IPS DF 6.9 (cell line): Measurements from ENCODE around the gene PTPRN2.

Source experiments
- DNase-seq: peaks from one replicate; pipeline ENCODE4 v3.0.0-alpha.2; 2013; ENCODE audit warnings: low read depth, low spot score
- H3K27ac ChIP-seq: one replicate; pipeline ENCODE4 v1.5.1; 2013; ENCODE audit warnings: low read length, control low read depth
- H3K27me3 ChIP-seq: 2 replicates; pipeline ENCODE4 v1.6.1; 2013; ENCODE audit warnings: mild to moderate bottlenecking, low read length; ENCODE audit not compliant: control insufficient read depth, insufficient read depth
- H3K36me3 ChIP-seq: 2 replicates; pipeline ENCODE4 v1.6.1; 2013; ENCODE audit warnings: low read length; ENCODE audit not compliant: control insufficient read depth, insufficient read depth
- H3K4me1 ChIP-seq: 2 replicates; pipeline ENCODE4 v1.6.1; 2013; ENCODE audit warnings: low read length; ENCODE audit not compliant: control insufficient read depth, insufficient read depth
- H3K4me3 ChIP-seq: 2 replicates; pipeline ENCODE4 v1.5.1; 2013; ENCODE audit warnings: mild to moderate bottlenecking, low read length
- H3K9me3 ChIP-seq: 2 replicates; pipeline ENCODE4 v1.6.1; 2013; ENCODE audit warnings: low read length, inconsistent platforms; ENCODE audit not compliant: control insufficient read depth, insufficient read depth
- WGBS: extraction: QIAGEN DNeasy Blood & Tissue Kit; methylation state at CpG from one replicate; pipeline ENCODE4 v1.1.7; 2013; ENCODE audit warnings: mixed read lengths, missing lambda C conversion rate; ENCODE audit not compliant: insufficient read length, insufficient coverage; 5-methylcytosine and 5-hydroxymethylcytosine counted together

Gene PTPRN2

DNA sequence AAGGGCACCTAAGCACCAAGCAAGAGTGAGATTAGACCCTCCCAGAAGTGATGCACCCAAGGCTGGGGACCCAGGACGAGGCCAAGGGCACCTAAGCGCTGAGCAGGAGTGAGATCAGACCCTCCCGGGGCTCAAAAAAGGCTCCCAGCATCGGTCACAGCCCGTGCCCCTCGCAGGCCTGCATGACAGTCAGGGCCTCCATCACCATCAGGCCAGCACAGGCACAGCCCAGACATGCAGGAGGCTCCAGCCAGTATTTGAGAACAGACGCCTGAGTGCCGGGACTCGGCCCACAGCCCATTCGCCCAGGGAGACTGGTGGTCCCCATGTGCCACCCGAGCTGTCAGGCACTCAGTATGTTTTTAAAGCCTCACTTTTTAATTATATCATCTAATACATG lies 595.9 kb downstream of the PTPRN2 start:
- no peaks in the 10 kb centered on the region for H3K4me1 ChIP-seq
- no CpG with 5 or more reads among the region's 11 CpGs for WGBS
- no peaks in the 10 kb centered on the region for H3K27me3 ChIP-seq
- H3K4me3 ChIP-seq = no peak overlapping the region
- H3K9me3 ChIP-seq = peaks cover 32% of the 10 kb centered on the region
- DNase-seq = no peak
- no peaks in the 10 kb centered on the region for H3K36me3 ChIP-seq
- H3K27ac ChIP-seq = no peak overlapping the region

DNA sequence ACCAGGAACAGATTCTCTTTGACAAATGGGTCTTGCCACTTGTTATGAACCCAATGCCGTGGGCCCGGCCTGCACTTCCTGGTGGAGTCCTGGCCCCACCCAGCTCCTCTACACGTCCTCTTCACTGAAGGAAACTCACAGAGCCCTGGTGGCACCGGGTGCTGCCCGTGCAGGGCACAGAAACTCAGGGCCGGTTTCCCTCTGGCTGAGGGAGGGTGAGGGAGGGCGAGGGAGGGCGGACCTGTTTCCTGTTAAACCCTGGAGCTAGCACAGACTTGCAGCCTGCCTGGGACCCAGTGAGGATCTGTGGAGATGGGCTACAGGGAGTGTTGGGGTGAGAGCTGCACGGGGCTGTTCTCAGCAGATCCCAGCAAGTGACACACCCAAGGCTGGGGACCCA lies 596.3 kb downstream of the PTPRN2 start:
- Histone ChIP-seq H3K4me3 (no peak overlapping the region), H3K36me3 (no peaks in the 10 kb centered on the region), H3K4me1 (no peaks in the 10 kb centered on the region), H3K27me3 (no peaks in the 10 kb centered on the region), H3K27ac (no peak overlapping the region), H3K9me3 (peaks cover 30% of the 10 kb centered on the region)
- no CpG with 5 or more reads among the region's 9 CpGs for WGBS
- DNase-seq = no peak

DNA sequence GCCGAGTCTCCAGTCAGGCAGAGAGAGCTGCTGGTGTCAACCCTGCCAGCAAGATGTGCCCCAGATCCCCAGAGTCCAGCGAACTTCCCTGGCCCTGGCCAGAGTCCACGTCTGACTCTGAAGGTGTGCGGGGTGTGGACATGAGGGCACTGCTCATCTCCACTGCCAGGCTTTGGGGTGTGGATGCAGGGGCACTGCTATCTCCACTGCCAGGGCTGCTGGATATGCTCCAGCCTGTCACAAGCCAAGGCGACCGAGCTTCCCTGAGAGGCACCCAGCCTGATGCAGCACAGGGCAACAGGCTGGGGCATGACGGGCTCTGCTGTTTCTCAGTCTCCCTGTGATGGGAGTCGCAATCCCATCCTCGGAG lies 596.8 kb downstream of the PTPRN2 start:
- no CpG with 5 or more reads among the region's 9 CpGs for WGBS
- Histone ChIP-seq H3K36me3 (no peaks in the 10 kb centered on the region), H3K27me3 (no peaks in the 10 kb centered on the region), H3K4me3 (no peak overlapping the region), H3K27ac (no peak overlapping the region), H3K9me3 (peaks cover 27% of the 10 kb centered on the region), H3K4me1 (no peaks in the 10 kb centered on the region)
- no peak for DNase-seq

DNA sequence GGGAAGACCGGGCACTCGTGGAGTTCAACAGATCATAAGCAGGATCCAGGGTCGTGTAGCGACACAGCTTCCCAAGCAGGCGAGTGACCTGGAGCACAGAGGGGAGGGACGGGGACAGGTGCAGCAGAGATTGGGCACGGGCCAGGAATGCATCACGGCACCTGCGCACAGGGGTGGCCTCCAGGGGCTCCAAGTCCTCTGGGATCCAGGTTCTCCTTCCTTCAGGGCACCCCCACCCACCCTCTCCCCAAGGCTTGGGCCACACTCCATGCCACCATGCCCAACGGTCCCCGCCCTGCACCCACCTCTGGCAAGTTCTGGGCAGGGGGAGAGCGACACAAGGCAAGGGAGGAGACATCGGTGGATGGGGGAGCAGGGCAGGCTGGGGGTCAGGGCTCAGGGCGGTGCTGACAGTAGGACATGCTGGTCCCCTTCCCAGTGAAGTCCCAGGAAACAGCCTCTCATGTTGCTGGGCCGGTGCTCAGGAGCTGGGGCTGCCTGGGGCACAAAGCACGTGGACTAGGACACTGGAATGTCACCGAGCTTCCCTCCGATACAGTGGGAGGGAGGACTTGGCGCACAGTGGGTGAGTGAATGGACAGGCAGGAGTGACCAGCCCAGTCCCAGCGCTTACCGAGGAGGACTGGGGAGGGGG lies 597.3 kb downstream of the PTPRN2 start:
- H3K4me1 ChIP-seq = no peaks in the 10 kb centered on the region
- H3K9me3 ChIP-seq = peaks cover 28% of the 10 kb centered on the region
- H3K36me3 ChIP-seq = no peaks in the 10 kb centered on the region
- no CpG with 5 or more reads among the region's 21 CpGs for WGBS
- no peak overlapping the region for H3K4me3 ChIP-seq
- H3K27ac ChIP-seq = no peak overlapping the region
- no peaks in the 10 kb centered on the region for H3K27me3 ChIP-seq
- no peak for DNase-seq

DNA sequence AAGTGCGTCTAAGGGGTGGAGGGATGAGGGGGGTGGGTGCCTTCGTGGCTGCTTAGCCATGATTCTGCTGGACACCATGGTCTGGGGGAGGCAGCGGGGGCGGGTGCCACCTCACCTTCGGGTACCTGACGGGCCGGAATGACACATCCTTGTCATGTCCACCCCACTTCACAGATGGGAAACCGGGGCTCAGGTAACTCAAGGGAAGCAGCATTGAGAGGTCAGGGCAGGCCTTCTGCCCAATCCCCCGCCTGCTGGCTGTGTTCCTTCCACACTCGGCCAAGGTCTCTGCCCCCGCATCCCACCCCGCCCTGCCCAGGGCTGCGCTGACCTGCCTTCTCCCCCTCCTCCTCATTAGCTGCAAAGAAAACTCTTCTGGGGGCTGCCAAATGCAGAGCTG lies 598.0 kb downstream of the PTPRN2 start:
- WGBS = no CpG with 5 or more reads among the region's 13 CpGs
- DNase-seq = no peak
- peaks cover 29% of the 10 kb centered on the region for H3K9me3 ChIP-seq

DNA sequence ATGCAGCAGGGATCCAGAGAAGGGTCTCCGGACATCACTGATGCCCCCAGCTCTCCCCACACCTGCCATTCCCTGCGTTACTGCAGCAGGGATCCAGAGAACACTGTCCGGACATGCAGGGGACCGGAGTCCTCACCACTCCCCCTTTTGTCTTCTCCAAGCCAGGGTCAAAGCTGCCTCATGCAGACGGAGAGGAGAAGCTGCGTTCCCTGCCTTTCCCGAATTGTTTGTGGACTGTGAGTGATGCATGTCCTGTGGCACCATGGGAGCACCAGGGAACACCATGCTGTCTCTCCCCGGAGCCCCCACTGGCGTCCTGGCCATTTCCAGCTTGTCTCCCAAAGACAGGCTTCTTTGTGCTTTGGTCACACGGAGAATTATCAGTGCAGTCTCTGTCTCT lies 599.7 kb downstream of the PTPRN2 start:
- no peaks in the 10 kb centered on the region for H3K4me1 ChIP-seq
- H3K27me3 ChIP-seq = no peaks in the 10 kb centered on the region
- H3K4me3 ChIP-seq = no peak overlapping the region
- no peak overlapping the region for H3K27ac ChIP-seq
- no peaks in the 10 kb centered on the region for H3K36me3 ChIP-seq
- WGBS = no CpG with 5 or more reads among the region's 10 CpGs
- DNase-seq = no peak
- H3K9me3 ChIP-seq = peaks cover 33% of the 10 kb centered on the region

More for the DNA sequence above, 598.0 kb downstream of the PTPRN2 start:
- Histone ChIP-seq H3K4me3 (no peak overlapping the region), H3K4me1 (no peaks in the 10 kb centered on the region), H3K27me3 (no peaks in the 10 kb centered on the region), H3K27ac (no peak overlapping the region), H3K36me3 (no peaks in the 10 kb centered on the region)

DNA sequence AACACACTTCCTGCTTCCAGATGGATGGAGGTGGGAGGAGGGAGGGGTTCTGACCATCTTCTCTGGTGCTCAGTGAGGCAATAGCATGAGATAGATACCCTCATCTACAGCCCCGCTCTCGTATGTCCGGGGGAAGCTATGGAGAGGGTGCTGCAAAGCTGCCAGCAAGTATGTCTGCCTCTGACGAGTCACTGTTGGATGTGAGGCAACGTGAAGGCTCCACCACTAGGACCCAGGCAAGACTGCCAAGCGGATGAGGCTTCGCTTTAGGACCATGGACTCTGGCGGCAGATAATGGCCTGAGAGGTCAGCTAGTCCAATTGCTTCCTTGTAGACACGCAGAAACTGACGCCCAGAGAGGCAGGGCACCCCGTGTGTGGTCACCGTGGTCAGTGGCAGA lies 601.6 kb downstream of the PTPRN2 start:
- no peak for DNase-seq
- no CpG with 5 or more reads among the region's 12 CpGs for WGBS
- Histone ChIP-seq H3K9me3 (peaks cover 33% of the 10 kb centered on the region), H3K36me3 (no peaks in the 10 kb centered on the region), H3K4me3 (no peak overlapping the region), H3K27ac (no peak overlapping the region), H3K4me1 (no peaks in the 10 kb centered on the region), H3K27me3 (no peaks in the 10 kb centered on the region)

DNA sequence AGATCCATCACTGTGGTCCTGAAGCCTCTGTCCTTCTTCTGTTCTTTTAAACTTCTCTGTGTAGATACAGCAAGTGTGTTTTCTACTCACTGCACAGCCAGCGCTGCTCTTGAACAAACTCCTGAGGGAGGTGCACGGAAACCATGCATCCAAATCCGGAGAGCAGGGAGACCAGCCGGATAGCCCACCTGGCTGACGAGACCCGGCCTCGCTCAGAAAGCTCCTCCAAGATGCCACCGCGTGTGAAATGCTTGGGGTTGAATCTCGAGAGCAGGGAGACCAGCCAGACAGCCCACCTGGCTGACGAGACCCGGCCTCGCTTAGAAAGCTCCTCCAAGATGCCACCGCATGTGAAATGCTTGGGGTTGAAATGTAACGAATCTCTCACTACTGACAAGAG lies 602.0 kb downstream of the PTPRN2 start:
- Histone ChIP-seq H3K27ac (no peak overlapping the region), H3K4me3 (no peak overlapping the region), H3K9me3 (peaks cover 33% of the 10 kb centered on the region), H3K27me3 (no peaks in the 10 kb centered on the region), H3K36me3 (no peaks in the 10 kb centered on the region), H3K4me1 (no peaks in the 10 kb centered on the region)
- no peak for DNase-seq
- WGBS = no CpG with 5 or more reads among the region's 15 CpGs

DNA sequence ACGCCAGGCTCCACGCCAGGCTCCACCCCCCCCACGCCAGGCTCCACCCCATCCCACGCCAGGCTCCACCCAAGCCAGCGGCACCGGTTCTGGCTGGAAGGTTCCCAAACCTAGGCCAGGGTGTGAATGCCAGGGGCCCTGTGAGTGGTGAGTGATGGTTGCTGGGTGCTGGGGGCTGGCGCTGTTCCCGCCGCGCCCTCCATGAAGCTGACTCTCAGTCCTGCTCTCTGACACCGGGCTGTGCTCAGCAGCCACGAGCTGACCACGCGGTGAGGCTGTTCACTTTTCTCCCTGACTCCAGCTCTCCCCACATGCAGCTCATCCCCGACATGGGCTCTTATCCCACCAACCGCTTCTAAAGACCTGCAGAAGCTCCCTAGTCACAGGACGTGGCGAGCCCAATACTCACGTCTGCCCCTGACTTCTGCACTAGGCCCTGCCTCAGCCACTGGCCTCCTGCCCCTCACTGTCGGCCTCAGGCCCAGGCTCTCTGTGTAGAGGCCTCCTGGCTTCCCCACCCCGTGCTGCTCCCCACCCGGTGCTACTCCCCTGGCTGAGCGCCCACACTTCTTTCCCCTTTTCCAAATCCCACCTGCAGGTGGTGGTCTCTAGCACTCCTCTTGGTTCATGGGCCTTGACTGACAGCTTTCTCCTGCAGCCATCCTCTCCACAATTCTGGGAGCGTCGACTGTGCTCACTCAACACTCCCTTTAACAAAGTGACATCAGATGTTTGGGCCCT lies 603.0 kb downstream of the PTPRN2 start:
- WGBS = no CpG with 5 or more reads among the region's 25 CpGs
- DNase-seq = no peak
- Histone ChIP-seq H3K4me1 (no peaks in the 10 kb centered on the region), H3K27me3 (no peaks in the 10 kb centered on the region), H3K9me3 (peaks cover 34% of the 10 kb centered on the region), H3K27ac (no peak overlapping the region), H3K4me3 (no peak overlapping the region), H3K36me3 (no peaks in the 10 kb centered on the region)

DNA sequence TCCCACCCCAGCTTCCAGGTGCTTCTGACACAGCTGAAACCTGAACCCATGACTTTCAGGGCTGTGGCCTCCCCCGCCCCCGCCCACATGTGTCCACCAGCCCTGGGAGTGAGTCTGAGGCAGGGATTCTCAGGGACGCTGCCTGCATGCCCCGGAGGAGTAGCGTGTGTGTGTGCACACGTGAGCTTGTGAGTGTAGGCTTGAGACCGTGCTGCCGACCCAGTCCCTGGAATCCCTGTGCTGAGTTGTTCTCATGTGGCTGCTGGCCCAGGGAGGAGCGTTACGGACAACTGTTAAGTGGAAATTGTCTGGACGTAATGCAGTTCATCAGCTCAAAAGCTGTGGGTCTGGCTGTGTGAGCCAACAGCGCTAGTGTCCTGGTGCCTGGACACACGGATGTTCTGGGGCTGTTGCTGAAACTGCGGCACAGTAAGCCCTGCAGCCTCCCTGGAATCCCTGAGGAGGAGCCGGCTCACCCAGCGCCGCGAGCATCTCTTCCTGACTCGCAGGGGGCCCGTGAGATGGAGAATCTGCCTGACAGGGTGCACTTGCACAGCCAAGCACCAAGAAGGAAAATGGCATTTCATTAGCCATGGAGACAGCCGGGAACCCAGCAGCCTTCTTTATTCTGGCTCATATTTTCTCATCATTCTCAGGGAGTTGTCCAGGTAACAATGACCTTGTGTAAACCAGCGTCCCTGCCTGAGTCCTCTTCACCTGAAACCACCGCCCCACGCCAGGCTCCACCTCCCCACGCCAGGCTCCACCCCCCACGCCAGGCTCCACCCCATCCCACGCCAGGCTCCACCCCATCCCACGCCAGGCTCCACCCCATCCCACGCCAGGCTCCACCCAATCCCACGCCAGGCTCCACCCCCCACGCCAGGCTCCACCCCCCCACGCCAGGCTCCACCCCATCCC lies 603.9 kb downstream of the PTPRN2 start:
- Histone ChIP-seq H3K4me1 (no peaks in the 10 kb centered on the region), H3K4me3 (no peak overlapping the region), H3K27me3 (no peaks in the 10 kb centered on the region), H3K9me3 (peaks cover 35% of the 10 kb centered on the region), H3K36me3 (no peaks in the 10 kb centered on the region), H3K27ac (no peak overlapping the region)
- DNase-seq = no peak
- whole genome bisulfite sequencing = no CpG with 5 or more reads among the region's 32 CpGs
